22Rv1 (cell line): ENCODE results near the gene CCS.

Experiments
- ZFX ChIP-seq: fragments of 450-650 bp; IDR thresholded peaks from 2 replicates; pipeline ENCODE4 v1.6.1; 2017; ENCODE audit warnings: antibody characterized with exemption, borderline replicate concordance
- TF ChIP-seq, protein P1 (sequence below): fragments of 450-650 bp; IDR thresholded peaks from 2 replicates; pipeline ENCODE4 v1.5.1; 2017; ENCODE audit warnings: mild to moderate bottlenecking

GRCh38 chr11:66570079-66570849 lies 22.7 kb upstream of the CCS start:
- TF ChIP-seq, protein P1, sequence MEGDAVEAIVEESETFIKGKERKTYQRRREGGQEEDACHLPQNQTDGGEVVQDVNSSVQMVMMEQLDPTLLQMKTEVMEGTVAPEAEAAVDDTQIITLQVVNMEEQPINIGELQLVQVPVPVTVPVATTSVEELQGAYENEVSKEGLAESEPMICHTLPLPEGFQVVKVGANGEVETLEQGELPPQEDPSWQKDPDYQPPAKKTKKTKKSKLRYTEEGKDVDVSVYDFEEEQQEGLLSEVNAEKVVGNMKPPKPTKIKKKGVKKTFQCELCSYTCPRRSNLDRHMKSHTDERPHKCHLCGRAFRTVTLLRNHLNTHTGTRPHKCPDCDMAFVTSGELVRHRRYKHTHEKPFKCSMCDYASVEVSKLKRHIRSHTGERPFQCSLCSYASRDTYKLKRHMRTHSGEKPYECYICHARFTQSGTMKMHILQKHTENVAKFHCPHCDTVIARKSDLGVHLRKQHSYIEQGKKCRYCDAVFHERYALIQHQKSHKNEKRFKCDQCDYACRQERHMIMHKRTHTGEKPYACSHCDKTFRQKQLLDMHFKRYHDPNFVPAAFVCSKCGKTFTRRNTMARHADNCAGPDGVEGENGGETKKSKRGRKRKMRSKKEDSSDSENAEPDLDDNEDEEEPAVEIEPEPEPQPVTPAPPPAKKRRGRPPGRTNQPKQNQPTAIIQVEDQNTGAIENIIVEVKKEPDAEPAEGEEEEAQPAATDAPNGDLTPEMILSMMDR = no peak
- TF ChIP-seq ZFX = no peak
